Measurements from ENCODE around the gene ARL17B. TPM values are rescaled to one million over a fixed set of nuclear protein-coding genes. Genes with fewer than 3 reads are reported as not detected.
A peak's percentile ranks its signal among the peaks of the same experiment; 100 is the strongest.
"Not testable (repeated sequence)": the region's sequence is repeated elsewhere in the genome, so short reads cannot be mapped to it uniquely, and the experiment has no call there.

Gene ARL17B
- polyA plus RNA-seq, 1 donor: 9.6 TPM

DNA sequence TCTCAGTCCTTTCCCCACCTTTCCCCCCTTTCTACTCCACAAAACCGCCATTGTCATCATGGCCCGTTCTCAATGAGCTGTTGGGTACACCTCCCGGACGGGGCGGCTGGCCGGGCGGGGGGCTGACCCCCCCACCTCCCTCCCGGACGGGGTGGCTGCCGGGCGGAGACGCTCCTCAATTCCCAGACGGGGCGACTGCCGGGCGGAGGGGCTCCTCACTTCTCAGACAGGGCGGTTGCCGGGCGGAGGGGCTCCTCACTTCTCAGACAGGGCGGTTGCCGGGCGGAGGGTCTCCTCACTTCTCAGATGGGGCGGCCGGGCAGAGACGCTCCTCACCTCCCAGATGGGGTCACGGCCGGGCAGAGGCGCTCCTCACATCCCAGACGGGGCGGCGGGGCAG is 108.8 kb downstream of the ARL17B start:
- DNase-seq (ENCODE audit: low read depth): not testable (repeated sequence)

DNA sequence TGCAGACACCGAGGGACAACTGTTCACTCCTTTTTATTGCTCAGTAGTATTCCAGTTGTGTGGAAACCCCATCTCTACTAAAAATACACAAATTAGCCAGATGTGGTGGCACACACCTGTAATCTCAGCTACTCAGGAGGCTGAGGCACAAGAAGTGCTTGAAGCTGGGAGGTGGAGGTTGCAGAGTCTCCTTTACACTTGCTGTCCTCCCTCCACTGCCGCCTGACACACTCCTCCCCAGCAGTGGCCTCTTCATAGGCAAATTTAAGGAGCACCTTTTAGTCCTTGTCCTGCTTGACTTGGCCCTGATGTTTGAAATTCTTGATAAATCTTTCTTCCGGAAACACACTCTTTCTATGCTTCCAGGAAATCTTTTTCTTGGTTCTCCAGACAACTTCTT is 112.4 kb downstream of the ARL17B start:
- DNase-seq (ENCODE audit: low read depth): not testable (repeated sequence)

DNA sequence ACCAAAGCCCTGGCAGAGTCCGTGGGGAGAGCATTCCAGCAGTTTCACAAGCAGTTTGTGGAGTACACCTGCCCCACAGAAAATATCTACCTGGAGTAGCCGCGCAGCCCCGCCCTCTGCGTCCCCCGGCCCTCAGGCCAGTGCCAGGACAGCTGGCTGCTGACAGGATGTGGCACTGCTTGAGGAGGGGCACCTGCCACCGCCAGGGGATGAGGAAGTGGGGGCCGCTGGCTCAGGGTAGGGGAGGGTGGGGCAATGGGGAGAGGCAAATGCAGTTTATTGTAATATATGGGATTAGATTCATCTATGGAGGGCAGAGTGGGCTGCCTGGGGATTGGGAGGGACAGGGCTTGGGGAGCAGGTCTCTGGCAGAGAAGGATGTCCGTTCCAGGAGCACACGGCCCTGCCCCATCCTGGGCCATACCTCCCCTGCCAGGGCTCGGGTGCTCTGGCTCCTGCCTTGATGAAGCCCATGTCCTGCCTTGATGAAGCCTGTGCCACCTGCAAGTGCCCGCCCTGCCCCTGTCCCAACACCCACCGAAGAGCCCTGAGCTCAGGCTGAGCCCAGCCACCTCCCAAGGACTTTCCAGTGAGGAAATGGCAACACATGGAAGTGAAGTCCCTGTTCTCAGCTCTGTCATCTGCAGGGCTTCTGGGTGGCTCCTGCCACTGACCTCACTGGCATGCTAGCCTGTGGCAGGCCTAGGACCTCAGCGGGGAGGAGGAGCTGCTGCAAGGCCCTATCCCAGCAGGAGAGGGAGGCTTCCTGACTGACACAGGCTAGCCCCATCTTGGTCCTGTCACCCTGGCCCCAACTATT is 116.4 kb downstream of the ARL17B start:
- not testable (repeated sequence) for DNase-seq (ENCODE audit: low read depth)

DNA sequence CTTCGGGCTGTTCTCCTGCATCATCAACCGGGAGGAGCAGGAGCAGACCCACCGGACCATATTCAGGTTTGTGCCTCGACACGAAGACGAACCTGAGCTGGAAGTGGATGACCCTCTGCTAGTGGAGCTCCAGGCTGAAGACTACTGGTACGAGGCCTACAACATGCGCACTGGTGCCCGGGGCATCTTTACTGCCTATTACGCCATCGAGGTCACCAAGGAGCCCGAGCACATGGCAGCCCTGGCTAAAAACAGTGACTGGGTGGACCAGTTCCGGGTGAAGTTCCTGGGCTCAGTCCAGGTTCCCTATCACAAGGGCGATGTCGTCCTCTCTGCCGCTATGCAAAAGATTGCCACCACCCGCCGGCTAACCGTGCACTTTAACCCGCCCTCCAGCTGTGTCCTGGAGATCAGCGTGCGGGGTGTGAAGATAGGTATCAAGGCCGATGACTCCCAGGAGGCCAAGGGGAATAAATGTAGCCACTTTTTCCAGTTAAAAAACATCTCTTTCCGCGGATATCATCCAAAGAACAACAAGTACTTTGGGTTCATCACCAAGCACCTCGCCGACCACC is 117.1 kb downstream of the ARL17B start:
- not testable (repeated sequence) for DNase-seq (ENCODE audit: low read depth)

DNA sequence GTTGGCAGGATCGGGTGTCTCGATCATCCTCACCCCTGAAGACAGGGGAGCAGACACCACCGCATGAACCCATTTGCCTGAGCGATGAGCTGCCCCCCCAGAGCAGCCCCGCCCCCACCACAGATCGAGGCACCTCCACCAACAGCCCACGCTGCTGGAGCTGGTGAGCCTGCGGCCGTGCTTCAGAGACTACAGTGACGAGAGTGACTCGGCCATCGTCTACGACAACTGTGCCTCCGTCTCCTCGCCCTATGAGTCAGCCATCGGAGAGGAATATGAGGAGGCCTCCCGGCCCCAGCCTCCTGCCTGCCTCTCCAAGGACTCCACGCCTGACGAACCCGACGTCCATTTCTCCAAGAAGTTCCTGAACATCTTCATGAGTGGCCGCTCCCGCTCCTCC is 117.6 kb downstream of the ARL17B start:
- not testable (repeated sequence) for DNase-seq (ENCODE audit: low read depth)

DNA sequence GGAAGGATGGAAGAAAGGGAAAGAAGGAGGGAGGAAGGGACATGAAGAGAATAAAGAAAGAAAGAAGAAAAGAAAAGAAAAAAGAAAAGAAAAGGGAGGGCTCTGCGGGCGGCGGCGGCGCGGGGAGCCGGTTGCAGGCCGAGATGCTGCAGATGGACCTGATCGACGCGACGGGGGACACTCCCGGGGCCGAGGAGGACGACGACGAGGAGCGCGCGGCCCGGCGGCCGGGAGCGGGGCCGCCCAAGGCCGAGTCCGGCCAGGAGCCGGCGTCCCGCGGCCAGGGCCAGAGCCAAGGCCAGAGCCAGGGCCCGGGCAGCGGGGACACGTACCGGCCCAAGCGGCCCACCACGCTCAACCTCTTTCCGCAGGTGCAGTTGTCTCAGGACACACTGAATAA is 118.1 kb downstream of the ARL17B start:
- DNase-seq (ENCODE audit: low read depth): not testable (repeated sequence)

DNA sequence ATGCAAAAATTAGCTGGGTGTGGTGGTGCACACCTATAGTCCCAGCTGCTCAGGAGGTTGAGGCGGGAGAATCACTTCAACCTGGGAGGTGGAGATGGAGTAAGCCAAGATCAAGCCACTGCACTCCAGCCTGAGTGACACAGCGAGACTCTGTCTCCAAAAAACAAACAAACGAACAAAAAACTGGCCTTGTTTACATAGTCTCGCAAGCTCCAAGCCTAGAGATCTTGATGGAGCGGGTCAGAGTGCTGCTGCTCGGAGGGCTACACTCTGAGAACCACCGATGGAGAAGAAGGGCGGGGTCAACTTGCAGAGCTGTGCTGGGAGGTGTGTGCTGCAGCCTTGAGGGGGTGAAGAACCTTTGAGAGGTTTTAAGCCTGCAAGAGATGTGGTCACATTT is 130.2 kb downstream of the ARL17B start:
- not testable (repeated sequence) for DNase-seq (ENCODE audit: low read depth)

DNA sequence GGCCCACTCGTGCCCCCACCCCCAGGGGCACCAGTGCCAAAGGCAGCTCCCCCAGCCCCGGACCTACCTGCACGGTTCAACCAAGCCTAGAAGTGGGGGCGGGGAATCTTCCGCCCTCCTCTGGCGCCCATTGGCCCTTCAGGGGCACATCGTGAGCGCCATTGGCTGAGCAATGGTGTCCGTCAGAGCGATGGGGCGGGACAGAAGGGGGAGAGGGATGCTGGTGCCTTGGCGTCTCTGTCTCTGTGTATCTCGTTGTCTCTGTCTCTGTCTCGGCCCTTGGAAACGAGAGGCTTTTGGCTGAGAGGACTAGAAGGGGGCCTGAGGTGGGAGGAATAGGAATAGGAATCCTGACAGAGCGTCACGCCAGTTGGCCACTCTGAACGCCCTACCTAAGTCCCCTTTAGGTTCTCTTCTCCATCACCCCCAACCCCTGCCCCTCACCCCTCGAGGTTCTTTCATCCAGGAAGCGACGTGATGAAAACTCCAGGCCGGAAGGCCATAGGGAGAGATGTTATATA is 136.2 kb downstream of the ARL17B start:
- DNase-seq (ENCODE audit: low read depth): peak; percentile 76

DNA sequence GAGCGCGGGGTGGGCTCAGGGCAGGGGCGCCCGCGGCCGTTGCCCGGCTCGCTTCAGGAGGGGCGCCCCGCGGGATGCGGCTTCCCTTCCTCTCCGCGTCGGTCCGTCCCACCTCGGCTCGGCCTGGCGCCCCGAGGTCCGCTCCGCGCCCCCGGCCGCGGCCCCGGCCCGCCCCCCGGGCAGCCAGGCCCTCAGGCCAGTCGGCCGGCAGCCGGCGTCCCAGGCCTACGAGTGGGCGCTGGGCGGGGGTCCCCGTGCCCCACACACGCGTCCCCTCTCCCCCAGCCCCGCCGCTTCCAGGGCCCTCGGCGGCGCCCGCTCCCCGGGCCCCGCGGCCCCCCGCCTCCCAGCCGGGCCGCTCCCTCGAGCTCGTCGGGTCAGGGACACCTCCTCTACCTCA is 136.7 kb downstream of the ARL17B start:
- DNase-seq (ENCODE audit: low read depth): not testable (repeated sequence)

Other genes with a start within 250 kb of the ARL17B start
- 38.7 TPM for gene KANSL1, start 168.3 kb downstream of the ARL17B start, polyA plus RNA-seq (ENCODE audit: insufficient read length)
- gene LRRC37A, start 66.6 kb downstream of the ARL17B start, polyA plus RNA-seq (ENCODE audit: insufficient read length): 3.0 TPM
- 19.7 TPM for gene LRRC37A2, start 150.7 kb upstream of the ARL17B start, polyA plus RNA-seq (ENCODE audit: insufficient read length)
- 15.6 TPM for gene ARL17A, start 217.9 kb upstream of the ARL17B start, polyA plus RNA-seq (ENCODE audit: insufficient read length)
- 16.9 TPM for gene NSF, start 228.9 kb upstream of the ARL17B start, polyA plus RNA-seq (ENCODE audit: insufficient read length)